NCI-H187 (cell line): ENCODE measurements around the gene KPNA1.

ENCODE experiments used
- DNase-seq, 2 experiments: peaks; one replicate each; lab custom pipeline; 2025; lab: John Stamatoyannopoulos, UW

The KPNA1 gene

DNA sequence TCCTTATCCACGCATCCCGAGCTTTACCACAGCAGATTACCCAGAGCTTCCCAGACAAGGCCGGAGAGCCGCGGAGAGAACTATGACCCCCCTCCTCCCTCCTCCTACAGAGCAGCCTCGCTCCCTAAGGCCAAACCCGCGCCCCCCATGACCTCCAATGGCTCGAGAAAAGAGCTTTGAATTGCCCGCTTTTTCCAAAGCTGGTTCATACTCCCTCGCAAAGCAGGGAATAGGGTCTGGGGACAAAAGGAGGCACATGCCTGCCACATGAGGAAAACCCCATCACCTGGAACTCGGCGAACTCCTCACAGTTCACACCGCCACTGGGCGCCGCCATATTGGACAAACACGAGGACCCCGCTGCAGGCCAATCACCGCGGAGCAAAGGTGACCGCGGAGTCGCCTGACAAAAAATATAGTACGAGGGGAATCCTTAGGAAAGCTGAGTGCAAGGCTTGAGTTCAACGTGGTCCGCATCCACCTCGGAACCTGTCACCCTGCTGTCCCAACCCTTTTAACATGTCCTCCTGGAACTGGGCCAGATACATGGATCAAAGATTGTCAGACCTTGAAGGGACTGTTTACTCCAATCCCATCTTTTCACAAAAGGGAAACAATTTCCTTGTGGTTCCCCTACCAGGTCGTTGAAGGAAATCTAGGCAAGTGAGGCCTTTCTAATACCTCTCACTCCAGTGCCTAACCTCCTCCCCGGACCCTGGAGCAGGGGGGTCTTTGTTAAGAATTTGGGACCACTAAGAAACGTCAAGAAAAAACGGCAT, 131.7 kb downstream of the KPNA1 start, which contains the start of gene MIX23:
MIX23 (minus strand) TSS at position 344 of the 779 bp plus-strand sequence; CDS start at position 337, 7 bp downstream.
- peak; percentile 68 to 69 for DNase-seq

GRCh38 chr3:122377975-122378374, 136.8 kb downstream of the KPNA1 start:
- DNase-seq = no peak

DNA sequence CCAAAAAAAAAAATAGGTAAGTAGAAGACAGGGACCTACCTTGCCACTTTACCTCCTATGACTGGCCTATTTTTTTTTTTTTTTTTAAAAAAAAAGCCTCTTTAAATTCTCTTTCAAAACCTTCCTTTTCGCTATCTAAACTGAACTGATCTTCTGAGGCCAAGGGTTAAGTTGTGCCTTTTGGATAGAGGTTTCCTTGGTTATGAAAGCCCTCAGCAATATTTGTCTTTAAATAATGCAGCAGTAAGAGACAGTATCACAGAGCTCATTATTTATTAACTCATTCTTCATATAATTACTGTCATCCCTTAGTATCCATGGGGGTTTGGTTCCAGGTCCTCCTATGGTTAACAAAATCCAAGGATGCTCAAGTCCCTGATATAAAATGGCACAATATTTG, 140.7 kb downstream of the KPNA1 start:
- DNase-seq = no peak
